Tibial artery (tissue), 4 donors: ENCODE data around the gene CGB1.
"Not testable (repeated sequence)": the region's sequence is repeated elsewhere in the genome, so short reads cannot be mapped to it uniquely, and the experiment has no call there.

Source experiments
- DNase-seq, 2 donors: peaks; one replicate each; pipeline ENCODE4 v3.0.0-alpha.2; 2019
- H3K27ac ChIP-seq, 2 donors: fragments of 200-600 bp; sonication (generic) in 1 of 2; 1 replicate in 1 of 2; 2 replicates in 1 of 2; pipeline ENCODE4 v1.5.1; 2018 to 2019; ENCODE audit warnings: mild to moderate bottlenecking in 1 of 2
- H3K27me3 ChIP-seq, 2 donors: fragments of 200-600 bp; sonication (generic) in 1 of 2; one replicate each; pipeline versions ENCODE4 v1.5.1 to v1.6.0; 2016 to 2019
- H3K36me3 ChIP-seq, 3 donors: fragments of 200-600 bp; sonication (generic) in 2 of 3; one replicate each; pipeline ENCODE4 v1.5.1; 2016 to 2019; ENCODE audit warnings: mild to moderate bottlenecking in 2 of 3
- H3K4me1 ChIP-seq, 4 donors: fragments of 200-600 bp; sonication (generic) in 2 of 4; 1 replicate in 3 of 4; 2 replicates in 1 of 4; pipeline ENCODE4 v1.5.1; 2016 to 2019
- H3K4me3 ChIP-seq, 2 donors: fragments of 200-600 bp; sonication (generic) in 1 of 2; 1 replicate in 1 of 2; 2 replicates in 1 of 2; pipeline ENCODE4 v1.5.1; 2018 to 2019; ENCODE audit warnings: mild to moderate bottlenecking in 2 of 2
- H3K9me3 ChIP-seq, 3 donors: fragments of 200-600 bp; sonication (generic) in 1 of 3; one replicate each; pipeline ENCODE4 v1.5.1; 2016 to 2019
- CTCF ChIP-seq, 2 experiments: fragments of 200-600 bp in 1 of 2; fragments of 450-650 bp in 1 of 2; IDR thresholded peaks; one replicate each; pipeline ENCODE4 v1.5.1; 2017 to 2019; ENCODE audit warnings: antibody characterized with exemption in 2 of 2, mild to moderate bottlenecking in 1 of 2, moderate library complexity in 1 of 2
- intact Hi-C: fragments of 100-400 bp; cut with DNase I; formaldehyde crosslinking; loops from one replicate; pipeline ENCODE4 v1.15.0; 2023; ENCODE audit warnings: low total_unique reads

Gene CGB1

GRCh38 chr19:49081273-49081672, 44.6 kb upstream of the CGB1 start:
- no peak overlapping the region for H3K4me3 ChIP-seq
- no peaks in the 10 kb centered on the region for H3K9me3 ChIP-seq
- no peaks in the 10 kb centered on the region for H3K36me3 ChIP-seq
- TF ChIP-seq CTCF (IDR thresholded peaks at IDR 0.05): no peak
- no peaks in the 10 kb centered on the region for H3K27me3 ChIP-seq
- peaks cover under 1 to 10% (median 5%) of the 10 kb centered on the region in 4 donors for H3K4me1 ChIP-seq
- DNase-seq: no peak
- intact Hi-C loops: no loop called here
- no peak overlapping the region for H3K27ac ChIP-seq

DNA sequence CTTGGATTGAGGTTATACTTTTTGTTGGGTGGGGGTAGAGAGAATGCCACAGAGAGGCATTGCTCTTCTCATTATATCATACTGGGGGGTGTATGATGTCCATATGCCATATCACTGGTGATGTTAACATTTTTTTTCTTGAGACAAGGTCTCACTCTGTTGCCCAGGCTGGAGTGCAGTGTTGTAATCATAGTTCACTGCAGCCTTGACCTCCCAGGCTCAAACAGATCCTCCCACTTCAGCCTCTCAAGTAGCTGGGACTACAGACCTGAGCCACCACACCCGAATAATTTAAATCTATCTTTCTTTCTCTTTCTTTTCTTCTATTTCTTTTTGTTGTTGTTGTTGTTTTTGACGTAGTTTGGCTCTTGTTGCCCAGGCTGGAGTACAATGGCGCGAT, 43.7 kb upstream of the CGB1 start:
- H3K27ac ChIP-seq: no peak overlapping the region
- no peak overlapping the region for H3K4me3 ChIP-seq
- H3K27me3 ChIP-seq: no peaks in the 10 kb centered on the region
- intact Hi-C loops: no loop called here
- no peak for TF ChIP-seq CTCF (IDR thresholded peaks at IDR 0.05)
- peaks cover 0 to 5% (median 2%) of the 10 kb centered on the region in 4 donors for H3K4me1 ChIP-seq
- no peaks in the 10 kb centered on the region for H3K36me3 ChIP-seq
- no peak for DNase-seq
- no peaks in the 10 kb centered on the region for H3K9me3 ChIP-seq

- H3K27ac ChIP-seq, intact Hi-C loops, H3K4me3 ChIP-seq, H3K36me3 ChIP-seq, H3K9me3 ChIP-seq: not testable (repeated sequence)
- H3K4me1 ChIP-seq: peaks cover 0 to 11% (median 6%) of the 10 kb centered on the region in 4 donors
- TF ChIP-seq CTCF (IDR thresholded peaks at IDR 0.05): peak; percentile 66 to 76
- DNase-seq: peak; percentile 64 to 80
- H3K27me3 ChIP-seq: peaks cover 3 to 47% of the 10 kb centered on the region in 2 donors
Measured at GRCh38 chr19:49074869-49075268, 38.2 kb upstream of the CGB1 start.

GRCh38 chr19:49073514-49074378, 37.1 kb upstream of the CGB1 start:
- no peak for DNase-seq
- H3K9me3 ChIP-seq: no peaks in the 10 kb centered on the region
- H3K36me3 ChIP-seq: no peaks in the 10 kb centered on the region
- TF ChIP-seq CTCF (IDR thresholded peaks at IDR 0.05): no peak
- H3K4me1 ChIP-seq: peaks cover 0 to 11% (median 6%) of the 10 kb centered on the region in 4 donors
- H3K4me3 ChIP-seq: no peak overlapping the region
- no peak overlapping the region for H3K27ac ChIP-seq
- intact Hi-C loops: no loop called here
- H3K27me3 ChIP-seq: peaks cover 3 to 57% of the 10 kb centered on the region in 2 donors

DNA sequence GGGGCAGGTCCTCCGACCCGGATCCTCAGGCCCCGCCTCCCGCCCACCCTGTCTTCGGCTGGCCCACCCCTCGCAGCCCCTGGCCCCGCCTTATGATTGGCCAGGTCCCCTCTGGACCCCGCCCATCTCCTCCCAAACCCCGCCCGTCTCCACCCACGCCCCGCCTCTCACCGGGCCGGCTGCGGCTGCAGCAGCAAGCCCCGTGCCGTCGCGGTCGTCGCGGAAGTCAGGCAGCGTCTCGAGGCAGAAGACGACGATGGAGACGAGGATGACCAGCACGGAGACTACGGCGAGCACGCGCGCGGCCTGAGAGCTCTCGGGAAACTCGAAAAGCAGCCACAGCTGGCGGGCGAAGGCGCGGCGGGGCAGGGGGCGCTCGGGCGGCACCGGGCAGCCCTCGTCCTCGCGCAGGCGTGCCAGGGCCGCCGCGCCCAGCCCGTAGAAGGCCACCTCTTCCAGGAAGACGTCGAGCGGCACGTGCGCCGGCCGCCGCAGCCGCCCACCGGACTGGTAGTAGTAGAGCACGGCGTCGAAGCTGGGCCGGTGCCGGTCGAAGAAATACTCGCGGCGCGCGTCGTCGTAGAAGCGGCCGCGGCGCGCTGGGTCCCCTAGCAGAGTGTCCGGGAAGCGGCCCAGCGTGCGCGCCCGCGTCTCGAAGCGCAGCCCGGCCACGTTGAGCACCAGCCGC, 35.3 kb upstream of the CGB1 start:
- peaks cover 0 to 11% (median 6%) of the 10 kb centered on the region in 4 donors for H3K4me1 ChIP-seq
- peaks cover 3 to 73% of the 10 kb centered on the region in 2 donors for H3K27me3 ChIP-seq
- no peak overlapping the region for H3K27ac ChIP-seq
- intact Hi-C loops: no loop called here
- no peak for TF ChIP-seq CTCF (IDR thresholded peaks at IDR 0.05)
- DNase-seq: no peak
- no peaks in the 10 kb centered on the region for H3K36me3 ChIP-seq
- no peaks in the 10 kb centered on the region for H3K9me3 ChIP-seq
- no peak overlapping the region for H3K4me3 ChIP-seq
